PC-9 (cell line): ENCODE data around the gene DNAJC2. TPM values are rescaled to one million over a fixed set of nuclear protein-coding genes. Genes with fewer than 3 reads are reported as not detected.

Source experiments
- BruUV-seq: library from RNA; stranded (reverse); fragments of 400-500 nt; replicated peaks from 2 replicates; lab custom pipeline; 2021; lab: Mats Ljungman, UMichigan
- CTCF ChIA-PET: fragments of 300-600 bp; sonication (Branson Sonifier 250); formaldehyde crosslinking; loops from one replicate; lab custom pipeline; 2022; ENCODE audit warnings: antibody characterized with exemption; lab: Charles Lee
- POLR2A ChIA-PET: fragments of 300-600 bp; sonication (Branson Sonifier 250); formaldehyde crosslinking; loops from one replicate; lab custom pipeline; 2022; ENCODE audit warnings: antibody characterized with exemption; ENCODE audit not compliant: unreplicated experiment; lab: Charles Lee
- DNase-seq, 2 experiments: peaks; one replicate each; pipeline versions ENCODE4 v3.0.0 to v3.0.0-alpha.2; 2015 to 2022; ENCODE audit warnings: mixed read lengths in 1 of 2
- H2AFZ ChIP-seq: fragments of 200-600 bp; sonication (generic); 2 replicates; pipeline ENCODE4 v1.8.1; 2017; ENCODE audit warnings: antibody characterized with exemption
- H3F3A ChIP-seq: fragments of 200-600 bp; sonication (generic); 2 replicates; pipeline ENCODE4 v1.8.1; 2017; ENCODE audit warnings: antibody characterized with exemption, mild to moderate bottlenecking, low read depth; ENCODE audit not compliant: insufficient read depth
- H3K27ac ChIP-seq: fragments of 200-600 bp; sonication (generic); 2 replicates; pipeline ENCODE4 v1.6.1; 2016; ENCODE audit warnings: mixed run types
- H3K27me3 ChIP-seq: fragments of 200-600 bp; sonication (generic); 2 replicates; pipeline ENCODE4 v1.6.1; 2016; ENCODE audit warnings: low read depth, mixed run types; ENCODE audit not compliant: insufficient read depth
- H3K36me3 ChIP-seq: fragments of 200-600 bp; sonication (generic); 2 replicates; pipeline ENCODE4 v1.6.1; 2016; ENCODE audit warnings: low read depth, mixed run types
- H3K4me1 ChIP-seq: fragments of 200-600 bp; sonication (generic); replicated peaks from 2 replicates; pipeline ENCODE4 v1.6.1; 2016; ENCODE audit warnings: mixed run types; ENCODE audit not compliant: insufficient read depth
- H3K4me2 ChIP-seq: fragments of 200-600 bp; sonication (generic); 2 replicates; pipeline ENCODE4 v1.6.1; 2017; ENCODE audit warnings: mixed run types
- H3K4me3 ChIP-seq: fragments of 200-600 bp; sonication (generic); 2 replicates; pipeline ENCODE4 v1.6.1; 2016; ENCODE audit warnings: mixed run types
- H3K79me2 ChIP-seq: fragments of 200-600 bp; sonication (generic); 2 replicates; pipeline ENCODE4 v1.6.1; 2017; ENCODE audit warnings: low read depth, mixed run types
- H3K9me2 ChIP-seq: fragments of 200-600 bp; sonication (generic); 2 replicates; pipeline ENCODE4 v1.8.1; 2017; ENCODE audit warnings: mild to moderate bottlenecking; ENCODE audit not compliant: insufficient read depth
- H3K9me3 ChIP-seq: fragments of 200-600 bp; sonication (generic); 2 replicates; pipeline ENCODE4 v1.8.1; 2016; ENCODE audit warnings: low read depth; ENCODE audit not compliant: insufficient read depth
- H4K20me1 ChIP-seq: fragments of 200-600 bp; sonication (generic); 2 replicates; pipeline ENCODE4 v1.8.1; 2017; ENCODE audit not compliant: insufficient read depth
- EZH2 ChIP-seq: fragments of 200-600 bp; sonication (generic); IDR thresholded peaks from 2 replicates; pipeline ENCODE4 v1.8.0; 2017; ENCODE audit warnings: antibody characterized with exemption, low read depth
- intact Hi-C: fragments of 100-400 bp; cut with micrococcal nuclease; formaldehyde crosslinking; loops from one replicate; pipeline ENCODE4 v1.10.0; 2022; ENCODE audit not compliant: unreplicated experiment
- total RNA-seq: library from RNA; stranded (reverse); gene quantifications from 2 replicates; pipeline ENCODE4 v1.2.3, GENCODE V29; 2021
- TF ChIP-seq, protein P1 (sequence below): fragments of 200-600 bp; sonication (generic); conservative IDR thresholded peaks from 2 replicates; pipeline ENCODE4 v1.6.1; 2017; ENCODE audit warnings: mixed run types, antibody characterized with exemption, mild to moderate bottlenecking, moderate library complexity

DNAJC2 gene
- total RNA-seq, 1 experiment from 2014 or later, result 37.8 TPM

DNA sequence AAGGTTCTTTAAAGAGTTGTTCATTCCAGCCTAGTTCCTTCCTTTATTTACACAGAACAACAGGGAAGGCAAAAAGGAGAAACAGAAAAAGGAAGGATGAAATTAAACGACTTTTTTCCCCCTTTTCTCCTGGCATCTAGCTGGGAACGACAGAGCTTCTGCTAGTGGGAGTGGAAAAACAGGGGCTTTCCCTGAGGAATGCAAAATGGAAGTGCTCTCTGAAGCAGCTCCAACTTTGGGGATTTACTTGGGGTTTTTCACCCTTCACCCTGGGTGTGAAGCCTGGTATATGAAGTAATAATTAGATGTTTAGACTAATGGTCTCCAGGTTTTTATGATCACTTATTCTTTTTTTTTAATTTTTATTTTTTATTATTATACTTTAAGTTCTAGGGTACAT lies 43.1 kb downstream of the DNAJC2 start:
- TF ChIP-seq EZH2, result no peak
- TF ChIP-seq, protein P1, sequence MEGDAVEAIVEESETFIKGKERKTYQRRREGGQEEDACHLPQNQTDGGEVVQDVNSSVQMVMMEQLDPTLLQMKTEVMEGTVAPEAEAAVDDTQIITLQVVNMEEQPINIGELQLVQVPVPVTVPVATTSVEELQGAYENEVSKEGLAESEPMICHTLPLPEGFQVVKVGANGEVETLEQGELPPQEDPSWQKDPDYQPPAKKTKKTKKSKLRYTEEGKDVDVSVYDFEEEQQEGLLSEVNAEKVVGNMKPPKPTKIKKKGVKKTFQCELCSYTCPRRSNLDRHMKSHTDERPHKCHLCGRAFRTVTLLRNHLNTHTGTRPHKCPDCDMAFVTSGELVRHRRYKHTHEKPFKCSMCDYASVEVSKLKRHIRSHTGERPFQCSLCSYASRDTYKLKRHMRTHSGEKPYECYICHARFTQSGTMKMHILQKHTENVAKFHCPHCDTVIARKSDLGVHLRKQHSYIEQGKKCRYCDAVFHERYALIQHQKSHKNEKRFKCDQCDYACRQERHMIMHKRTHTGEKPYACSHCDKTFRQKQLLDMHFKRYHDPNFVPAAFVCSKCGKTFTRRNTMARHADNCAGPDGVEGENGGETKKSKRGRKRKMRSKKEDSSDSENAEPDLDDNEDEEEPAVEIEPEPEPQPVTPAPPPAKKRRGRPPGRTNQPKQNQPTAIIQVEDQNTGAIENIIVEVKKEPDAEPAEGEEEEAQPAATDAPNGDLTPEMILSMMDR, result no peak
- Histone ChIP-seq H4K20me1 (peaks cover 5% of the 10 kb centered on the region; the same call in 1 of the 2 replicates), H3K27me3 (no peaks in the 10 kb centered on the region), H3K27ac (no peak overlapping the region), H3K4me2 (no peak overlapping the region), H3K4me3 (no peak overlapping the region), H3F3A (peaks cover 18% of the 10 kb centered on the region), H3K4me1 (peaks cover 16% of the 10 kb centered on the region), H3K36me3 (peaks cover 48% of the 10 kb centered on the region), H3K9me2 (no peaks in the 10 kb centered on the region), H3K9me3 (no peaks in the 10 kb centered on the region), H2AFZ (no peak overlapping the region), H3K79me2 (peaks cover 21% of the 10 kb centered on the region)
- BruUV-seq, result no TSS peak
- CTCF ChIA-PET, result no interaction called here
- DNase-seq, result no peak
- intact Hi-C loops, result no loop called here
- POLR2A ChIA-PET, result no interaction called here

DNA sequence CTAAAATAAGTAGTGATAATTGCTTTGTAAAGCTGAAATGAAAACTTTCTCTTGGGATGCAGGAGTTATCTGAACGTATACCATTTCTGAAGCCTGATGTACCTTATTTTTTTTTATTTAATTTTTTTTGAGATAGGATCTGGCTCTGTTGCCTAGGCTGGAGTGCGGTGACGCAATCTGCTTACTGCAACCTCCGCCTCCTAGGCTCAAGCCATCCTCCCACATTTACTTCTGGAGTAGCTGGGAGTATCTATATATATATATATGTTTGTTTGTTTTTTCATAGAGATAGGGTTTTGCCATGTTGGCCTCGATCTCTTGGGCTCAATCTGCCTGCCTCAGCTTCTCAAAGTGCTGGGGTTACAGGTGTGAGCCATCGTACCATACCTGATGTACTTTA lies 44.9 kb downstream of the DNAJC2 start:
- Histone ChIP-seq H4K20me1 (peaks cover 5% of the 10 kb centered on the region; the same call in 1 of the 2 replicates), H3K4me3 (no peak overlapping the region), H3K36me3 (peaks cover 35% of the 10 kb centered on the region), H3K79me2 (peaks cover 21% of the 10 kb centered on the region), H3K9me3 (no peaks in the 10 kb centered on the region), H3K27ac (no peak overlapping the region), H3K9me2 (no peaks in the 10 kb centered on the region), H3K4me2 (no peak overlapping the region), H2AFZ (no peak overlapping the region), H3F3A (peaks cover 12% of the 10 kb centered on the region; the same call in 1 of the 2 replicates), H3K4me1 (peaks cover 16% of the 10 kb centered on the region), H3K27me3 (no peaks in the 10 kb centered on the region)
- ChIA-PET POLR2A (interaction anchor here (0.6 kb wide), 1 partner anchor 192 kb away, joined by 3 read pairs; no protein-coding TSS in a partner anchor), CTCF (no interaction called here)
- intact Hi-C loops, result loop anchor here (10.0 kb wide), 1 partner anchor 205 kb away; no protein-coding TSS in a partner anchor
- TF ChIP-seq, protein P1, result no peak
- TF ChIP-seq EZH2, result no peak
- no peak for DNase-seq
- no TSS peak for BruUV-seq

DNA sequence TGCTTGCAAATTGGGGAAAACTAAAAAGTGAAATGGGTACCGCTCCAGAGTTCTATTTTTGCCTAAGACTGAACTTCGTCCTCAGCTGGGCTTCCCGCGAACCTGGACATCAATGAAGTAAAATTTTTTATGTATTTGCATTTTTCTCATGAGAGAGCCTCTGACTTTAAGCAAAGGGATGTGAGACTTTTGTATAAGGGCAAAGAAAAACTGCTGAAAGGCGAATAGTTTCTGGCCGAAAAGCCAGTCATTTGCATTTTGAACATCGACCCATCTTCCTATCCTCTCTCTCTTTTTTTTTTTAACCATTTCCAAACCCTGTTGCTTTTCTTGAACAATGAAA lies 46.8 kb downstream of the DNAJC2 start:
- Histone ChIP-seq H3K9me3 (no peaks in the 10 kb centered on the region), H3K79me2 (peaks cover 21% of the 10 kb centered on the region), H2AFZ (peak overlapping the region; percentile 90), H3K27ac (peak overlapping the region; percentile 45; the same call in 1 of the 2 replicates), H3K27me3 (no peaks in the 10 kb centered on the region), H3K4me2 (peak overlapping the region; percentile 86), H3K4me3 (peak overlapping the region; percentile 89), H4K20me1 (peaks cover 5% of the 10 kb centered on the region; the same call in 1 of the 2 replicates), H3F3A (peaks cover 8% of the 10 kb centered on the region; the same call in 1 of the 2 replicates), H3K4me1 (peaks cover 16% of the 10 kb centered on the region), H3K36me3 (peaks cover 23% of the 10 kb centered on the region), H3K9me2 (no peaks in the 10 kb centered on the region)
- ChIA-PET POLR2A (interaction anchor here (0.6 kb wide), 2 partner anchors 8 to 98 kb away, joined by 4 to 18 read pairs; no protein-coding TSS in a partner anchor), CTCF (no interaction called here)
- TF ChIP-seq EZH2, result no peak
- TF ChIP-seq, protein P1, result no peak
- no peak for DNase-seq
- intact Hi-C loops, result loop anchor here (1.0 to 10.0 kb wide), 4 partner anchors 46 to 203 kb away; partner anchors contain the start of genes DNAJC2 and NAPEPLD
- BruUV-seq, result no TSS peak
